22Rv1 (cell line): ENCODE measurements around the gene BEX3.

Experiments
- ZFX ChIP-seq: fragments of 450-650 bp; IDR thresholded peaks from 2 replicates; pipeline ENCODE4 v1.6.1; 2017; ENCODE audit warnings: antibody characterized with exemption, borderline replicate concordance
- TF ChIP-seq, protein P1 (sequence below): fragments of 450-650 bp; IDR thresholded peaks from 2 replicates; pipeline ENCODE4 v1.5.1; 2017; ENCODE audit warnings: mild to moderate bottlenecking

DNA sequence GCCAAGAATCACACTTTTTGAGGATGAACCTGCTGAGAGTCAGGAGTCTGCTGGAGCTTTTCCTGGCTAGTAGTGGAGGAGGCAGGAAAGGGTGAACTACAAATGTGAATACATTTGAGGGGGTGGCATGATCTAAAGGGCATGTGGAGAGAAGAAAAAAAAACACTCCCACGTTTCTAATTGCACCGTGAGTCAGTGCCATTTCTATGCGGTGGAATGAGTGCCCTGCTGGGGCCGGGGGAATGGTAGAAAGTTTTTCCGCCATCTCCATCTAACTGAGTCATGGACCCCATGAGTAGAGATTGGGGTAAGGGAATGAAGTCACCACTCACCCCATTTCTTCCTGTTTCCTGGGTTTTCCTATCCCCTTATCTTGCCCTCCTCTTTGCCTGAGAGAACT lies 19.8 kb downstream of the BEX3 start:
- TF ChIP-seq, protein P1, sequence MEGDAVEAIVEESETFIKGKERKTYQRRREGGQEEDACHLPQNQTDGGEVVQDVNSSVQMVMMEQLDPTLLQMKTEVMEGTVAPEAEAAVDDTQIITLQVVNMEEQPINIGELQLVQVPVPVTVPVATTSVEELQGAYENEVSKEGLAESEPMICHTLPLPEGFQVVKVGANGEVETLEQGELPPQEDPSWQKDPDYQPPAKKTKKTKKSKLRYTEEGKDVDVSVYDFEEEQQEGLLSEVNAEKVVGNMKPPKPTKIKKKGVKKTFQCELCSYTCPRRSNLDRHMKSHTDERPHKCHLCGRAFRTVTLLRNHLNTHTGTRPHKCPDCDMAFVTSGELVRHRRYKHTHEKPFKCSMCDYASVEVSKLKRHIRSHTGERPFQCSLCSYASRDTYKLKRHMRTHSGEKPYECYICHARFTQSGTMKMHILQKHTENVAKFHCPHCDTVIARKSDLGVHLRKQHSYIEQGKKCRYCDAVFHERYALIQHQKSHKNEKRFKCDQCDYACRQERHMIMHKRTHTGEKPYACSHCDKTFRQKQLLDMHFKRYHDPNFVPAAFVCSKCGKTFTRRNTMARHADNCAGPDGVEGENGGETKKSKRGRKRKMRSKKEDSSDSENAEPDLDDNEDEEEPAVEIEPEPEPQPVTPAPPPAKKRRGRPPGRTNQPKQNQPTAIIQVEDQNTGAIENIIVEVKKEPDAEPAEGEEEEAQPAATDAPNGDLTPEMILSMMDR = no peak
- TF ChIP-seq ZFX = no peak
